Gastrocnemius medialis (tissue), 4 donors: ENCODE measurements around the gene NTN3. TPM values are rescaled to one million over a fixed set of nuclear protein-coding genes. Genes with fewer than 3 reads are reported as not detected.

Experiments
- ATAC-seq, 2 donors: fragments of 150-250 bp; one replicate each; pipeline ENCODE4 v1.9.1; 2016
- DNase-seq, 2 donors: peaks; one replicate each; pipeline ENCODE4 v3.0.0-alpha.2; 2019
- H3K27ac ChIP-seq, 4 donors: fragments of 200-600 bp; sonication (generic); 1 replicate in 1 of 4; 2 replicates in 3 of 4; pipeline ENCODE4 v1.5.1; 2016 to 2018; ENCODE audit warnings: mild to moderate bottlenecking in 2 of 4, moderate library complexity in 1 of 4
- H3K27me3 ChIP-seq, 3 donors: fragments of 200-600 bp; sonication (generic) in 2 of 3; 1 replicate in 1 of 3; 2 replicates in 2 of 3; pipeline versions ENCODE4 v1.5.1 to v1.6.0; 2016 to 2019; ENCODE audit warnings: mild to moderate bottlenecking in 1 of 3, moderate library complexity in 1 of 3
- H3K36me3 ChIP-seq, 2 donors: fragments of 200-600 bp; sonication (generic) in 1 of 2; one replicate each; pipeline ENCODE4 v1.5.1; 2017 to 2018
- H3K4me1 ChIP-seq, 2 donors: fragments of 200-600 bp; sonication (generic) in 1 of 2; one replicate each; pipeline ENCODE4 v1.5.1; 2016 to 2017; ENCODE audit warnings: mild to moderate bottlenecking in 2 of 2
- H3K4me3 ChIP-seq, 4 donors: fragments of 200-600 bp; sonication (generic) in 3 of 4; 1 replicate in 1 of 4; 2 replicates in 3 of 4; pipeline ENCODE4 v1.5.1; 2016 to 2019; ENCODE audit warnings: mild to moderate bottlenecking in 2 of 4
- H3K9me3 ChIP-seq, 3 donors: fragments of 200-600 bp; sonication (generic) in 2 of 3; 1 replicate in 1 of 3; 2 replicates in 2 of 3; pipeline ENCODE4 v1.5.1; 2016 to 2019
- CTCF ChIP-seq, 5 experiments: fragments of 450-650 bp in 3 of 5; fragments of 200-600 bp in 2 of 5; sonication (generic) in 2 of 5; IDR thresholded peaks in 4 of 5; conservative IDR thresholded peaks in 1 of 5; 1 replicate in 4 of 5; 2 replicates in 1 of 5; pipeline ENCODE4 v1.5.1; 2016 to 2019; ENCODE audit warnings: antibody characterized with exemption in 5 of 5, mild to moderate bottlenecking in 3 of 5, moderate library complexity in 3 of 5
- POLR2A ChIP-seq, 2 donors: fragments of 450-650 bp; IDR thresholded peaks; one replicate each; pipeline ENCODE4 v1.6.1; 2017; ENCODE audit warnings: antibody characterized with exemption in 2 of 2, mild to moderate bottlenecking in 2 of 2, moderate library complexity in 2 of 2
- in situ Hi-C, 4 donors: fragments of 200-750 bp; cut with MboI; loops; one replicate each; pipeline versions ENCODE4 v1.15.0 to v1.8.0; 2017; ENCODE audit warnings: low sequenced_read_pairs in 4 of 4
- intact Hi-C: fragments of 100-400 bp; cut with DNase I; formaldehyde crosslinking; loops from one replicate; pipeline ENCODE4 v1.15.1; 2023; ENCODE audit warnings: low total_unique reads
- total RNA-seq, 4 donors: library from RNA; depleted of rRNA; stranded (reverse); fragments of >200 nt; gene quantifications; one replicate each; pipeline versions ENCODE4 v1.1.0 to v1.2.3, GENCODE V29; 2016

Gene NTN3
- total RNA-seq, 4 donors from 2014 or later = not detected

- H3K9me3 ChIP-seq = no peaks in the 10 kb centered on the region
- intact Hi-C loops = loop anchor here (5.0 kb wide), 1 partner anchor 32 kb away; the partner anchor contains the start of gene TEDC2
- DNase-seq (no peak), ATAC-seq (no peak)
- no peak for TF ChIP-seq POLR2A (IDR thresholded peaks at IDR 0.05)
- TF ChIP-seq CTCF (IDR thresholded peaks at IDR 0.05 in 4 of 5, conservative IDR thresholded peaks at IDR 0.05 in 1 of 5) = no peak
- H3K27ac ChIP-seq = no peak overlapping the region
- in situ Hi-C loops = loop anchor here in 3 of 4 donors (5.0 to 25.0 kb wide), 3 partner anchors 147 to 157 kb away; partner anchors contain the start of gene ABCA3 (in 2 of the 3)
- no peaks in the 10 kb centered on the region for H3K27me3 ChIP-seq
- H3K4me3 ChIP-seq = no peak overlapping the region
- H3K36me3 ChIP-seq = no peaks in the 10 kb centered on the region
- peaks cover 21 to 28% of the 10 kb centered on the region in 2 donors for H3K4me1 ChIP-seq
These were observed 23.5 kb downstream of the NTN3 start for GRCh38 chr16:2494616-2495015.

- H3K9me3 ChIP-seq = no peaks in the 10 kb centered on the region
- in situ Hi-C loops = loop anchor here in 2 of 4 donors (10.0 to 25.0 kb wide), 2 partner anchors 150 to 158 kb away; partner anchors contain the start of gene ABCA3 (in 2 of the 2)
- H3K27ac ChIP-seq = no peak overlapping the region
- TF ChIP-seq CTCF (IDR thresholded peaks at IDR 0.05 in 4 of 5, conservative IDR thresholded peaks at IDR 0.05 in 1 of 5) = no peak
- no peak for TF ChIP-seq POLR2A (IDR thresholded peaks at IDR 0.05)
- DNase-seq (no peak), ATAC-seq (no peak)
- H3K36me3 ChIP-seq = no peaks in the 10 kb centered on the region
- H3K4me3 ChIP-seq = no peak overlapping the region
- intact Hi-C loops = loop anchor here (5.0 kb wide), 1 partner anchor 33 kb away; the partner anchor contains the start of gene TEDC2
- no peaks in the 10 kb centered on the region for H3K27me3 ChIP-seq
- H3K4me1 ChIP-seq = peaks cover 21 to 29% of the 10 kb centered on the region in 2 donors
These were observed 23.9 kb downstream of the NTN3 start for GRCh38 chr16:2495041-2495440.

GRCh38 chr16:2496223-2497115 lies 25.4 kb downstream of the NTN3 start:
- Histone ChIP-seq H3K27me3 (no peaks in the 10 kb centered on the region), H3K4me3 (no peak overlapping the region), H3K27ac (peak overlapping the region in 2 of 4 donors; percentile 46 to 71), H3K9me3 (no peaks in the 10 kb centered on the region), H3K36me3 (no peaks in the 10 kb centered on the region), H3K4me1 (peaks cover 24 to 32% of the 10 kb centered on the region in 2 donors)
- ATAC-seq (no peak), DNase-seq (no peak)
- TF ChIP-seq POLR2A (IDR thresholded peaks at IDR 0.05) (no peak), CTCF (IDR thresholded peaks at IDR 0.05 in 4 of 5, conservative IDR thresholded peaks at IDR 0.05 in 1 of 5) (no peak)
- in situ Hi-C loops (loop anchor here in 2 of 4 donors (10.0 to 25.0 kb wide), 2 partner anchors 152 to 159 kb away; partner anchors contain the start of gene ABCA3 (in 2 of the 2)), intact Hi-C loops (loop anchor here (5.0 kb wide), 1 partner anchor 34 kb away; the partner anchor contains the start of gene TEDC2)

GRCh38 chr16:2497116-2497630 lies 26.1 kb downstream of the NTN3 start:
- Histone ChIP-seq H3K27ac (peak overlapping the region in 3 of 4 donors; percentile 11 to 71 (median 46)), H3K9me3 (no peaks in the 10 kb centered on the region), H3K4me3 (no peak overlapping the region), H3K4me1 (peaks cover 30 to 36% of the 10 kb centered on the region in 2 donors), H3K27me3 (no peaks in the 10 kb centered on the region), H3K36me3 (no peaks in the 10 kb centered on the region)
- ATAC-seq (peak; percentile 16 to 77), DNase-seq (peak in 1 of 2 donors; percentile 81)
- in situ Hi-C loops = loop anchor here in 2 of 4 donors (10.0 to 25.0 kb wide), 2 partner anchors 152 to 160 kb away; partner anchors contain the start of gene ABCA3 (in 2 of the 2)
- TF ChIP-seq CTCF (IDR thresholded peaks at IDR 0.05 in 4 of 5, conservative IDR thresholded peaks at IDR 0.05 in 1 of 5) = no peak
- no peak for TF ChIP-seq POLR2A (IDR thresholded peaks at IDR 0.05)
- intact Hi-C loops = loop anchor here (5.0 kb wide), 1 partner anchor 35 kb away; the partner anchor contains the start of gene TEDC2
